ENCODE measurements around the gene TNPO1. TPM values are rescaled to one million over a fixed set of nuclear protein-coding genes. Genes with fewer than 3 reads are reported as not detected.
"Not testable (repeated sequence)": the region's sequence is repeated elsewhere in the genome, so short reads cannot be mapped to it uniquely, and the experiment has no call there.

The TNPO1 gene
- total RNA-seq, 2 experiments from 2014 or later = 92.0 to 95.4 TPM

GRCh38 chr5:72917371-72917776, 100.9 kb downstream of the TNPO1 start:
- Mint-ChIP-seq H3K4me1 (ENCODE audit: low read depth) (no peaks in the 10 kb centered on the region), H3K27me3 (no peaks in the 10 kb centered on the region), H3K4me3 (no peak overlapping the region), H3K27ac (no peak overlapping the region), H3K9me3 (no peaks in the 10 kb centered on the region), H3K36me3 (no peaks in the 10 kb centered on the region)
- intact Hi-C loops (cut with micrococcal nuclease) = no loop called here
- DNase-seq = no peak
- POLR2A ChIA-PET = no interaction called here
- CTCF ChIA-PET = no interaction called here

GRCh38 chr5:72920690-72921502, 104.4 kb downstream of the TNPO1 start:
- Mint-ChIP-seq H3K27ac (no peak overlapping the region), H3K27me3 (no peaks in the 10 kb centered on the region), H3K36me3 (no peaks in the 10 kb centered on the region), H3K9me3 (no peaks in the 10 kb centered on the region), H3K4me1 (ENCODE audit: low read depth) (no peaks in the 10 kb centered on the region), H3K4me3 (no peak overlapping the region)
- intact Hi-C loops (cut with micrococcal nuclease) = loop anchor here (2.0 kb wide), 1 partner anchor 280 kb away; no protein-coding TSS in a partner anchor
- DNase-seq = no peak
- CTCF ChIA-PET = no interaction called here
- POLR2A ChIA-PET = no interaction called here

- peaks cover 3% of the 10 kb centered on the region for H3K27me3 Mint-ChIP-seq
- H3K9me3 Mint-ChIP-seq = no peaks in the 10 kb centered on the region
- POLR2A ChIA-PET = no interaction called here
- CTCF ChIA-PET = no interaction called here
- no peaks in the 10 kb centered on the region for H3K36me3 Mint-ChIP-seq
- intact Hi-C loops (cut with micrococcal nuclease) = loop anchor here (2.0 kb wide), 1 partner anchor 279 kb away; no protein-coding TSS in a partner anchor
- no peak for DNase-seq
- no peak overlapping the region for H3K27ac Mint-ChIP-seq
- H3K4me3 Mint-ChIP-seq = no peak overlapping the region
- H3K4me1 Mint-ChIP-seq (ENCODE audit: low read depth) = no peaks in the 10 kb centered on the region
These were observed 105.4 kb downstream of the TNPO1 start for GRCh38 chr5:72921886-72922285.

- peaks cover 3% of the 10 kb centered on the region for H3K27me3 Mint-ChIP-seq
- POLR2A ChIA-PET = no interaction called here
- intact Hi-C loops (cut with micrococcal nuclease) = no loop called here
These were observed 106.0 kb downstream of the TNPO1 start for GRCh38 chr5:72922422-72922821.

GRCh38 chr5:72925336-72926010, 109.0 kb downstream of the TNPO1 start:
- H3K27me3 Mint-ChIP-seq = peaks cover 9% of the 10 kb centered on the region
- no peak for DNase-seq
- H3K4me3 Mint-ChIP-seq = no peak overlapping the region
- intact Hi-C loops (cut with micrococcal nuclease) = no loop called here
- ChIA-PET CTCF (no interaction called here), POLR2A (no interaction called here)
- H3K36me3 Mint-ChIP-seq = no peaks in the 10 kb centered on the region
- H3K4me1 Mint-ChIP-seq (ENCODE audit: low read depth) = no peaks in the 10 kb centered on the region
- no peak overlapping the region for H3K27ac Mint-ChIP-seq
- H3K9me3 Mint-ChIP-seq = no peaks in the 10 kb centered on the region

More at GRCh38 chr5:72922422-72922821, 106.0 kb downstream of the TNPO1 start:
- Mint-ChIP-seq H3K4me1 (ENCODE audit: low read depth) (no peaks in the 10 kb centered on the region), H3K36me3 (no peaks in the 10 kb centered on the region), H3K9me3 (no peaks in the 10 kb centered on the region), H3K27ac (no peak overlapping the region), H3K4me3 (no peak overlapping the region)
- CTCF ChIA-PET = no interaction called here
- no peak for DNase-seq

GRCh38 chr5:72932686-72933085, 116.2 kb downstream of the TNPO1 start:
- intact Hi-C loops (cut with micrococcal nuclease); H3K4me1 Mint-ChIP-seq (ENCODE audit: low read depth); H3K27ac Mint-ChIP-seq; H3K4me3 Mint-ChIP-seq; H3K36me3 Mint-ChIP-seq; CTCF ChIA-PET; H3K9me3 Mint-ChIP-seq; DNase-seq; POLR2A ChIA-PET: not testable (repeated sequence)
- peaks cover 19% of the 10 kb centered on the region for H3K27me3 Mint-ChIP-seq

GRCh38 chr5:72934953-72935725, 118.7 kb downstream of the TNPO1 start:
- H3K9me3 Mint-ChIP-seq; H3K4me3 Mint-ChIP-seq; intact Hi-C loops (cut with micrococcal nuclease); DNase-seq; H3K27ac Mint-ChIP-seq; H3K36me3 Mint-ChIP-seq; POLR2A ChIA-PET; H3K4me1 Mint-ChIP-seq (ENCODE audit: low read depth): not testable (repeated sequence)
- CTCF ChIA-PET = interaction anchor here (0.8 kb wide), 1 partner anchor 21 kb away, joined by 3 read pairs; no protein-coding TSS in a partner anchor
- peaks cover 27% of the 10 kb centered on the region for H3K27me3 Mint-ChIP-seq

- DNase-seq = no peak
- no peak overlapping the region for H3K4me3 Mint-ChIP-seq
- CTCF ChIA-PET = no interaction called here
- H3K27me3 Mint-ChIP-seq = peaks cover 28% of the 10 kb centered on the region
- no peaks in the 10 kb centered on the region for H3K36me3 Mint-ChIP-seq
- no peak overlapping the region for H3K27ac Mint-ChIP-seq
- intact Hi-C loops (cut with micrococcal nuclease) = no loop called here
- POLR2A ChIA-PET = no interaction called here
- H3K9me3 Mint-ChIP-seq = no peaks in the 10 kb centered on the region
- no peaks in the 10 kb centered on the region for H3K4me1 Mint-ChIP-seq (ENCODE audit: low read depth)
These were observed 120.4 kb downstream of the TNPO1 start for GRCh38 chr5:72936893-72937292.

GRCh38 chr5:72937517-72938061, 121.1 kb downstream of the TNPO1 start:
- POLR2A ChIA-PET = no interaction called here
- no peaks in the 10 kb centered on the region for H3K4me1 Mint-ChIP-seq (ENCODE audit: low read depth)

GRCh38 chr5:72938206-72938605, 121.7 kb downstream of the TNPO1 start:
- H3K27ac Mint-ChIP-seq = no peak overlapping the region
- H3K4me3 Mint-ChIP-seq = no peak overlapping the region
- no peaks in the 10 kb centered on the region for H3K36me3 Mint-ChIP-seq
- no peaks in the 10 kb centered on the region for H3K9me3 Mint-ChIP-seq
- no peaks in the 10 kb centered on the region for H3K4me1 Mint-ChIP-seq (ENCODE audit: low read depth)
- ChIA-PET POLR2A (no interaction called here), CTCF (no interaction called here)
- no peak for DNase-seq
- intact Hi-C loops (cut with micrococcal nuclease) = no loop called here
- peaks cover 26% of the 10 kb centered on the region for H3K27me3 Mint-ChIP-seq

More at GRCh38 chr5:72937517-72938061, 121.1 kb downstream of the TNPO1 start:
- DNase-seq = no peak
- intact Hi-C loops (cut with micrococcal nuclease) = no loop called here
- CTCF ChIA-PET = no interaction called here
- no peaks in the 10 kb centered on the region for H3K9me3 Mint-ChIP-seq
- H3K36me3 Mint-ChIP-seq = no peaks in the 10 kb centered on the region
- no peak overlapping the region for H3K27ac Mint-ChIP-seq
- H3K4me3 Mint-ChIP-seq = no peak overlapping the region
- peaks cover 27% of the 10 kb centered on the region for H3K27me3 Mint-ChIP-seq

- Mint-ChIP-seq H3K9me3 (no peaks in the 10 kb centered on the region), H3K27ac (no peak overlapping the region), H3K4me3 (no peak overlapping the region), H3K27me3 (peaks cover 24% of the 10 kb centered on the region), H3K36me3 (no peaks in the 10 kb centered on the region), H3K4me1 (ENCODE audit: low read depth) (no peaks in the 10 kb centered on the region)
- intact Hi-C loops (cut with micrococcal nuclease) = no loop called here
- CTCF ChIA-PET = no interaction called here
- POLR2A ChIA-PET = no interaction called here
- no peak for DNase-seq
These were observed 123.6 kb downstream of the TNPO1 start for GRCh38 chr5:72940082-72940481.

- H3K36me3 Mint-ChIP-seq = no peaks in the 10 kb centered on the region
- H3K27me3 Mint-ChIP-seq = peaks cover 20% of the 10 kb centered on the region
- ChIA-PET POLR2A (no interaction called here), CTCF (no interaction called here)
- H3K4me1 Mint-ChIP-seq (ENCODE audit: low read depth) = no peaks in the 10 kb centered on the region
- no peak overlapping the region for H3K27ac Mint-ChIP-seq
- intact Hi-C loops (cut with micrococcal nuclease) = no loop called here
- DNase-seq = no peak
- no peak overlapping the region for H3K4me3 Mint-ChIP-seq
- H3K9me3 Mint-ChIP-seq = no peaks in the 10 kb centered on the region
These were observed 126.8 kb downstream of the TNPO1 start for GRCh38 chr5:72943307-72943706.
